Panc1 (cell line): Measurements from ENCODE around the gene WWOX. TPM values are rescaled to one million over a fixed set of nuclear protein-coding genes. Genes with fewer than 3 reads are reported as not detected.

Experiments used
- ATAC-seq: fragments of 200-7000 bp; cut with Tn5 transposase; 2 replicates; pipeline ENCODE4 v1.9.1; 2020; ENCODE audit warnings: mild to moderate bottlenecking, moderate library complexity
- BruUV-seq: library from RNA; stranded (reverse); fragments of 400-500 nt; replicated peaks from 2 replicates; lab custom pipeline; 2021; lab: Mats Ljungman, UMichigan
- CTCF ChIA-PET: fragments of 300-600 bp; sonication (Branson Sonifier 250); formaldehyde crosslinking; loops from one replicate; lab custom pipeline; 2022; ENCODE audit warnings: antibody characterized with exemption; lab: Charles Lee
- POLR2A ChIA-PET: fragments of 300-600 bp; sonication (Branson Sonifier 250); formaldehyde crosslinking; loops from one replicate; lab custom pipeline; 2022; ENCODE audit warnings: antibody characterized with exemption; lab: Charles Lee
- DNase-seq: peaks from one replicate; pipeline ENCODE4 v3.0.0-alpha.2; 2010; ENCODE audit warnings: low read depth, low spot score
- H3K27ac ChIP-seq: 2 replicates; pipeline ENCODE4 v1.5.1; 2011; ENCODE audit warnings: mild to moderate bottlenecking, low read length, inconsistent platforms
- H3K27me3 ChIP-seq: fragments of 200-500 bp; sonication (Bioruptor generic); 2 replicates; pipeline ENCODE4 v1.6.0; 2014; ENCODE audit warnings: low read length, inconsistent platforms; ENCODE audit not compliant: control insufficient read depth, insufficient read depth
- H3K36me3 ChIP-seq: fragments of 200-500 bp; sonication (Bioruptor generic); 2 replicates; pipeline ENCODE4 v1.5.1; 2014; ENCODE audit warnings: inconsistent platforms, mild to moderate bottlenecking, low read length, moderate library complexity; ENCODE audit not compliant: control insufficient read depth, insufficient read depth
- H3K4me1 ChIP-seq: 2 replicates; pipeline ENCODE4 v1.5.1; 2011; ENCODE audit warnings: inconsistent platforms, mild to moderate bottlenecking, low read length, moderate library complexity; ENCODE audit not compliant: control insufficient read depth, insufficient read depth
- H3K4me3 ChIP-seq, 2 experiments: 2 replicates each; pipeline ENCODE4 v1.5.1; 2011 to 2012; ENCODE audit warnings: low read depth in 2 of 2, low read length in 2 of 2, mild to moderate bottlenecking in 2 of 2, inconsistent platforms in 1 of 2, moderate library complexity in 1 of 2
- H3K9me3 ChIP-seq: fragments of 200-500 bp; sonication (Bioruptor generic); 2 replicates; pipeline ENCODE4 v1.5.1; 2014; ENCODE audit warnings: low read depth, mild to moderate bottlenecking, inconsistent platforms, low read length, moderate library complexity; ENCODE audit not compliant: control insufficient read depth, insufficient read depth
- CTCF ChIP-seq: fragments of 450-650 bp; IDR thresholded peaks from 2 replicates; pipeline ENCODE4 v1.5.1; 2017; ENCODE audit warnings: mild to moderate bottlenecking
- POLR2AphosphoS5 ChIP-seq: IDR thresholded peaks from 2 replicates; pipeline ENCODE4 v1.6.1; 2012; ENCODE audit warnings: mild to moderate bottlenecking, low read depth, low read length, moderate library complexity
- REST ChIP-seq, 2 experiments: IDR thresholded peaks; 2 replicates each; pipeline ENCODE4 v1.6.1; 2011 to 2012; ENCODE audit warnings: low read depth in 2 of 2, control low read depth in 1 of 2, low read length in 1 of 2, mild to moderate bottlenecking in 1 of 2, moderate library complexity in 1 of 2; ENCODE audit not compliant: insufficient read depth in 1 of 2
- SIN3A ChIP-seq: IDR thresholded peaks from 2 replicates; pipeline ENCODE4 v1.6.1; 2012; ENCODE audit warnings: low read depth, mild to moderate bottlenecking, low read length, moderate library complexity, borderline replicate concordance; ENCODE audit not compliant: insufficient read depth
- TCF7L2 ChIP-seq: IDR thresholded peaks from 2 replicates; pipeline ENCODE4 v1.6.1; 2011; ENCODE audit warnings: mild to moderate bottlenecking, low read depth, low read length, inconsistent platforms
- in situ Hi-C: cut with HindIII; loops from 2 replicates; pipeline ENCODE4 v1.10.0; 2016; ENCODE audit warnings: low sequenced_read_pairs, low pct_unique_long_range_greater_than_20kb
- intact Hi-C: fragments of 100-400 bp; cut with micrococcal nuclease; formaldehyde crosslinking; loops from one replicate; pipeline ENCODE4 v1.10.0; 2022; ENCODE audit not compliant: unreplicated experiment
- total RNA-seq: library from RNA; stranded (reverse); gene quantifications from one replicate; pipeline ENCODE4 v1.2.1, GENCODE V29; 2021; ENCODE audit not compliant: unreplicated experiment

WWOX gene
- total RNA-seq, 1 experiment from 2014 or later, result 12.5 TPM

- intact Hi-C loops (no loop called here), in situ Hi-C loops (no loop called here)
- no peaks in the 10 kb centered on the region for H3K4me1 ChIP-seq
- H3K4me3 ChIP-seq, result no peak overlapping the region
- no peak overlapping the region for H3K27ac ChIP-seq
- no peaks in the 10 kb centered on the region for H3K27me3 ChIP-seq
- no TSS peak for BruUV-seq
- ATAC-seq (no peak), DNase-seq (no peak)
- CTCF ChIA-PET, result no interaction called here
- POLR2A ChIA-PET, result no interaction called here
- H3K9me3 ChIP-seq, result no peaks in the 10 kb centered on the region
- TF ChIP-seq POLR2AphosphoS5 (no peak), CTCF (no peak), TCF7L2 (no peak), SIN3A (no peak), REST (IDR thresholded peaks at IDR 0.05; ENCODE audit: insufficient read depth in 1 of 2, low read depth in 2 of 2, low read length in 1 of 2) (no peak)
- no peaks in the 10 kb centered on the region for H3K36me3 ChIP-seq
Measured at GRCh38 chr16:78376452-78376851, 277.0 kb downstream of the WWOX start.

GRCh38 chr16:78377312-78377711 lies 277.9 kb downstream of the WWOX start:
- intact Hi-C loops (no loop called here), in situ Hi-C loops (no loop called here)
- no peaks in the 10 kb centered on the region for H3K36me3 ChIP-seq
- no peaks in the 10 kb centered on the region for H3K9me3 ChIP-seq
- ChIA-PET POLR2A (no interaction called here), CTCF (no interaction called here)
- ATAC-seq, result no peak
- DNase-seq, result no peak
- no TSS peak for BruUV-seq
- no peak overlapping the region for H3K4me3 ChIP-seq
- no peak overlapping the region for H3K27ac ChIP-seq
- TF ChIP-seq TCF7L2 (no peak), SIN3A (no peak), POLR2AphosphoS5 (no peak), CTCF (no peak), REST (IDR thresholded peaks at IDR 0.05; ENCODE audit: insufficient read depth in 1 of 2, low read depth in 2 of 2, low read length in 1 of 2) (no peak)
- H3K27me3 ChIP-seq, result no peaks in the 10 kb centered on the region
- no peaks in the 10 kb centered on the region for H3K4me1 ChIP-seq
